ENCODE results near the gene RAB31. TPM values are rescaled to one million over a fixed set of nuclear protein-coding genes. Genes with fewer than 3 reads are reported as not detected.

RAB31 gene
- total and polyA plus RNA-seq, 2 of the 13 experiments (the other 11 are each of a cell fraction or from before 2014, with no cell fraction given) = 1.1 to 1.7 TPM

DNA sequence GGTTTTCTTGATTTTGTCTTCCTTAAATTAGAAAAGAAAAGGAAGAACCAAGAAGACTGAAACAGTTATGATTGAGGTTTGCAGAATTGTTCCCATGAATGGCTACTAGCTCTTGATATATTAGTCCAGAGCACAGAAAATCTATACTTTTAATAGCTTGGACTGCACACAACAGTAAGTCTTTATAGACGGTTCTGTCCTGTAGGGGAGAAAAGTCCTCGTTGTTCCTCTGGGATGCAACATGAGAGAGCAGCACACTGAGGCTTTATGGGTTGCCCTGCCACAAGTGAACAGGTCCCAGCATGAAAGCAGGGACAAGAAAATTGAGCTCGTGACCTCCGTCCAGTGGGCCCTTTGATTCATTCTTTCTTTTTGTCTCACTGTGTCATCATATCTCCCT, 41.5 kb downstream of the RAB31 start:
- ChIA-PET CTCF (ENCODE audit: low intra/inter-chr PET ratio, low total read pairs) (no interaction called here), POLR2A (no interaction called here)
- in situ Hi-C loops (cut with HindIII; ENCODE audit: extremely low pct_ligation_motif_present, low pct_unique_long_range_greater_than_20kb) = no loop called here
- Histone ChIP-seq H3K4me3 (replicated peaks in 1 of 3; ENCODE audit: insufficient read depth in 1 of 3, low read depth in 2 of 3, low read length in 3 of 3) (no peak overlapping the region), H3K27ac (ENCODE audit: extremely low read length, insufficient read depth, low read length) (no peak overlapping the region), H3K36me3 (replicated peaks in 1 of 2; ENCODE audit: control insufficient read depth in 1 of 2, insufficient read depth in 2 of 2, low read length in 2 of 2) (no peaks in the 10 kb centered on the region), H3K27me3 (ENCODE audit: control insufficient read depth in 1 of 2, insufficient read depth in 2 of 2, low read length in 2 of 2) (no peaks in the 10 kb centered on the region), H4K20me1 (ENCODE audit: insufficient read depth, low read length) (no peaks in the 10 kb centered on the region), H3K9me3 (ENCODE audit: low read length) (no peaks in the 10 kb centered on the region), H2AFZ (ENCODE audit: low read length) (no peak overlapping the region), H3K9ac (ENCODE audit: insufficient read depth, low read depth, low read length) (no peak overlapping the region), H3K4me1 (ENCODE audit: insufficient read depth, low read length) (no peaks in the 10 kb centered on the region), H3K4me2 (ENCODE audit: low read depth, low read length) (no peak overlapping the region), H3K79me2 (ENCODE audit: insufficient read depth, low read length) (no peaks in the 10 kb centered on the region)
- FAIRE-seq (no peak), DNase-seq (ENCODE audit: low spot score) (no peak), ATAC-seq (peak; percentile 41; the same call in 1 of the 3 replicates)
- no peak for TF ChIP-seq ZNF672 (CRISPR knock-in tag; IDR thresholded peaks at IDR 0.05)
- TF ChIP-seq ZNF614 (CRISPR knock-in tag; IDR thresholded peaks at IDR 0.05; ENCODE audit: borderline replicate concordance) = no peak
- no peak for TF ChIP-seq RBM39 (IDR thresholded peaks at IDR 0.05; ENCODE audit: low read depth, low read length, poor library complexity, severe bottlenecking)
- TF ChIP-seq, protein P1, sequence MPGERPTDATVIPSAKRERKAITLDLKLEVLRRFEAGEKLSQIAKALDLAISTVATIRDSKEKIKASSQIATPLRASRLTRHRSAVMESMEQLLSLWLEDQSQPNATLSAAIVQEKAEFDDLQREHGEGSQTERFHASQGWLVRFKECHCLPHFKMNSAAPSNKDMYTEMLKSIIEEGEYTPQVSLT (CRISPR knock-in tag; IDR thresholded peaks at IDR 0.05; ENCODE audit: borderline replicate concordance, low read depth) = no peak
- no peak for TF ChIP-seq NBN (conservative IDR thresholded peaks at IDR 0.05)
- TF ChIP-seq, protein P2, sequence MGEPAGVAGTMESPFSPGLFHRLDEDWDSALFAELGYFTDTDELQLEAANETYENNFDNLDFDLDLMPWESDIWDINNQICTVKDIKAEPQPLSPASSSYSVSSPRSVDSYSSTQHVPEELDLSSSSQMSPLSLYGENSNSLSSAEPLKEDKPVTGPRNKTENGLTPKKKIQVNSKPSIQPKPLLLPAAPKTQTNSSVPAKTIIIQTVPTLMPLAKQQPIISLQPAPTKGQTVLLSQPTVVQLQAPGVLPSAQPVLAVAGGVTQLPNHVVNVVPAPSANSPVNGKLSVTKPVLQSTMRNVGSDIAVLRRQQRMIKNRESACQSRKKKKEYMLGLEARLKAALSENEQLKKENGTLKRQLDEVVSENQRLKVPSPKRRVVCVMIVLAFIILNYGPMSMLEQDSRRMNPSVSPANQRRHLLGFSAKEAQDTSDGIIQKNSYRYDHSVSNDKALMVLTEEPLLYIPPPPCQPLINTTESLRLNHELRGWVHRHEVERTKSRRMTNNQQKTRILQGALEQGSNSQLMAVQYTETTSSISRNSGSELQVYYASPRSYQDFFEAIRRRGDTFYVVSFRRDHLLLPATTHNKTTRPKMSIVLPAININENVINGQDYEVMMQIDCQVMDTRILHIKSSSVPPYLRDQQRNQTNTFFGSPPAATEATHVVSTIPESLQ (CRISPR knock-in tag; conservative IDR thresholded peaks at IDR 0.05) = no peak
- TF ChIP-seq, protein P3, sequence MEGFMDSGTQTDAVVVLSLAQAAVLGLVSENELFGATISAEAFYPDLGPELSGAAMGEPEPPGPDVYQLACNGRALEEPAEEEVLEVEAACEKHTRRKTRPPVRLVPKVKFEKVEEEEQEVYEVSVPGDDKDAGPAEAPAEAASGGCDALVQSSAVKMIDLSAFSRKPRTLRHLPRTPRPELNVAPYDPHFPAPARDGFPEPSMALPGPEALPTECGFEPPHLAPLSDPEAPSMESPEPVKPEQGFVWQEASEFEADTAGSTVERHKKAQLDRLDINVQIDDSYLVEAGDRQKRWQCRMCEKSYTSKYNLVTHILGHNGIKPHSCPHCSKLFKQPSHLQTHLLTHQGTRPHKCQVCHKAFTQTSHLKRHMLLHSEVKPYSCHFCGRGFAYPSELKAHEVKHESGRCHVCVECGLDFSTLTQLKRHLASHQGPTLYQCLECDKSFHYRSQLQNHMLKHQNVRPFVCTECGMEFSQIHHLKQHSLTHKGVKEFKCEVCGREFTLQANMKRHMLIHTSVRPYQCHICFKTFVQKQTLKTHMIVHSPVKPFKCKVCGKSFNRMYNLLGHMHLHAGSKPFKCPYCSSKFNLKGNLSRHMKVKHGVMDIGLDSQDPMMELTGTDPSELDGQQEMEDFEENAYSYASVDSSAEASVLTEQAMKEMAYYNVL (CRISPR knock-in tag; IDR thresholded peaks at IDR 0.05; ENCODE audit: borderline replicate concordance) = no peak
- TF ChIP-seq, protein P4, sequence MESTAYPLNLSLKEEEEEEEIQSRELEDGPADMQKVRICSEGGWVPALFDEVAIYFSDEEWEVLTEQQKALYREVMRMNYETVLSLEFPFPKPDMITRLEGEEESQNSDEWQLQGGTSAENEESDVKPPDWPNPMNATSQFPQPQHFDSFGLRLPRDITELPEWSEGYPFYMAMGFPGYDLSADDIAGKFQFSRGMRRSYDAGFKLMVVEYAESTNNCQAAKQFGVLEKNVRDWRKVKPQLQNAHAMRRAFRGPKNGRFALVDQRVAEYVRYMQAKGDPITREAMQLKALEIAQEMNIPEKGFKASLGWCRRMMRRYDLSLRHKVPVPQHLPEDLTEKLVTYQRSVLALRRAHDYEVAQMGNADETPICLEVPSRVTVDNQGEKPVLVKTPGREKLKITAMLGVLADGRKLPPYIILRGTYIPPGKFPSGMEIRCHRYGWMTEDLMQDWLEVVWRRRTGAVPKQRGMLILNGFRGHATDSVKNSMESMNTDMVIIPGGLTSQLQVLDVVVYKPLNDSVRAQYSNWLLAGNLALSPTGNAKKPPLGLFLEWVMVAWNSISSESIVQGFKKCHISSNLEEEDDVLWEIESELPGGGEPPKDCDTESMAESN (CRISPR knock-in tag; conservative IDR thresholded peaks at IDR 0.05) = no peak
- no peak for TF ChIP-seq ZC3H13 (CRISPR knock-in tag; IDR thresholded peaks at IDR 0.05)
- no peak for TF ChIP-seq CENPX (CRISPR knock-in tag; IDR thresholded peaks at IDR 0.05)
- no peak for TF ChIP-seq TBX2 (CRISPR knock-in tag; IDR thresholded peaks at IDR 0.05; ENCODE audit: borderline replicate concordance)
- TF ChIP-seq, protein P5, sequence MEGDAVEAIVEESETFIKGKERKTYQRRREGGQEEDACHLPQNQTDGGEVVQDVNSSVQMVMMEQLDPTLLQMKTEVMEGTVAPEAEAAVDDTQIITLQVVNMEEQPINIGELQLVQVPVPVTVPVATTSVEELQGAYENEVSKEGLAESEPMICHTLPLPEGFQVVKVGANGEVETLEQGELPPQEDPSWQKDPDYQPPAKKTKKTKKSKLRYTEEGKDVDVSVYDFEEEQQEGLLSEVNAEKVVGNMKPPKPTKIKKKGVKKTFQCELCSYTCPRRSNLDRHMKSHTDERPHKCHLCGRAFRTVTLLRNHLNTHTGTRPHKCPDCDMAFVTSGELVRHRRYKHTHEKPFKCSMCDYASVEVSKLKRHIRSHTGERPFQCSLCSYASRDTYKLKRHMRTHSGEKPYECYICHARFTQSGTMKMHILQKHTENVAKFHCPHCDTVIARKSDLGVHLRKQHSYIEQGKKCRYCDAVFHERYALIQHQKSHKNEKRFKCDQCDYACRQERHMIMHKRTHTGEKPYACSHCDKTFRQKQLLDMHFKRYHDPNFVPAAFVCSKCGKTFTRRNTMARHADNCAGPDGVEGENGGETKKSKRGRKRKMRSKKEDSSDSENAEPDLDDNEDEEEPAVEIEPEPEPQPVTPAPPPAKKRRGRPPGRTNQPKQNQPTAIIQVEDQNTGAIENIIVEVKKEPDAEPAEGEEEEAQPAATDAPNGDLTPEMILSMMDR (CRISPR knock-in tag; IDR thresholded peaks at IDR 0.05) = no peak
- no peak for TF ChIP-seq ZNF724P (CRISPR knock-in tag; IDR thresholded peaks at IDR 0.05; ENCODE audit: borderline replicate concordance)
- TF ChIP-seq ZBTB7A (CRISPR knock-in tag; IDR thresholded peaks at IDR 0.05) = no peak
- no peak for TF ChIP-seq NFATC3 (CRISPR knock-in tag; IDR thresholded peaks at IDR 0.05)
- TF ChIP-seq ZNF792 (CRISPR knock-in tag; IDR thresholded peaks at IDR 0.05) = no peak
- 36% methylated on average over 4 of the region's 4 CpGs for WGBS (ENCODE audit: low lambda C conversion rate)
- intact Hi-C loops (cut with micrococcal nuclease; ENCODE audit: unreplicated experiment) = no loop called here
- no TSS peak for BruUV-seq (replicated peaks)
